GM18498 (cell line): ENCODE results near the gene PNLIPRP2.

ENCODE experiments used
- ATAC-seq: cut with Tn5 transposase; IDR thresholded peaks from one replicate; pipeline ENCODE4 v1.9.1; 2021; ENCODE audit warnings: mild to moderate bottlenecking, moderate library complexity; ENCODE audit not compliant: unreplicated experiment

PNLIPRP2 gene

GRCh38 chr10:116620423-116621400, at the start of gene PNLIPRP2:
Gene PNLIPRP2 (plus strand): TSS chr10:116620953.
- no peak for ATAC-seq

DNA sequence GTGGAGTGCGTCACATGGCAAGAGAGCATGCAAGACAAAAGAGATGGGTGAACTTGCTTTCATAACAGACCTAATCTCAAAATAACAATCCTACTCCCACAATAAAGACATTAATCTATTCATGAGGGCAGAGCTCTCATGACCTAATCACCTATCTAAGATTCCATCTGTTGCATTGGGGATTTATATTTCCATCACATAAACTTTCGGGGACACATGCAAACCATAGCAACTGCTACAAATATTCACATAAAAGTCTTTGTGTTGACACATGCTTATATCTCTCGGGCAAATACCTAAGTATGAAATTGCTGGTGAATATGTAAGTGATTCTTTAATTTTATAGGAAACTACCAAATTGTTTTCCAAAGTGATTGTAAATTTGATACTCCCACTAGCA, 46.0 kb upstream of the PNLIPRP2 start:
- no peak for ATAC-seq

DNA sequence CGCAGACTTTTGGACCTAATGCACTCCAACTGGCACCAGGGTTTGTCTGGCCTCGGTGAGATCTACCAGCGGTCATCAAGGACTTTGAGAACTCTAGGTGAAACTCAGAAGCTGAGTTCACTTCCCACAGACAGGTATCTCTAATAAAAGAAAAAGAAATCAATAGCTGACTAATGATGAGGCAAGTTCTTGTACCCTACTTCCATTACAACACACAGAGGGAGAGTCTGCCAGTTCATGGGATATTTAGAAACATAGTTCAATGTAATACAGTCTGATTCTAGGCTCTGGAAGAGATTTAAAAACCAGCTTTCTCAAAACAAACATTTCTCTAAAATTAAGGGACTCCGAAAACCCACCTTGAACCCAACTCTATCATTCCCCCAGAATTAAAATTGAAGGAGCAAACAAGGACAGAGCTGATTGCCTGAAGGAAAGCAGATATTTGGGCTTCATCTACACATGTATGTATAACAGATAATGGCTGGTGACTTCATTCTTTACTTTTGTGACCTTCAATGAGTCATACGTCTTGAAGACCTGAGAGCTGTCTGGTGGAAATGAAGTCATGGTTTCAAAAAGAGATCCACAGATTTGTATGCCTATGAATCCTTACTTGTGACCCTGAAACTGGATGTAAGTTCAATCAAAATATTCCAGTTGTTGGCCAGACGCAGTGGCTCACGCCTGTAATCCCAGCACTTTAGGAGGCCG, 32.7 kb upstream of the PNLIPRP2 start:
- no peak for ATAC-seq

DNA sequence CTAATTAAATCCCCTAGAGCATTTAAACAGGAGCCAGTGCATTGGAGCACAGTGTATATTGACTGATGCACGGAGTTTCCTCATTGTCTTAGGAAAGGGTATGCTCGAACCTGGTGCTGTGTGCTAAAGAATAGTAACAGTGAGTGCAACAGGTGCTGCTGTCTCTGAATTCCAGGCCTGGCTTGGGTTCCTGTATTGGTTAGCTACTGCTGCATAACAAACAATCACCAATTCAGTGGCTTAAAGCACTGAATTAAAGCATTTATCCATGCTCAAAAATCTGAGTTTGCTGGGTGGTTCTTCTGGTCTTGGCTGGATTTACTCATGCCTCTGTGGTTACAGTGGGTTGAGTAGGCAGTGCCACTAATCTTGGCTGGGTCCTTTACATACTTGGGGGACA, 31.8 kb upstream of the PNLIPRP2 start:
- ATAC-seq = no peak

DNA sequence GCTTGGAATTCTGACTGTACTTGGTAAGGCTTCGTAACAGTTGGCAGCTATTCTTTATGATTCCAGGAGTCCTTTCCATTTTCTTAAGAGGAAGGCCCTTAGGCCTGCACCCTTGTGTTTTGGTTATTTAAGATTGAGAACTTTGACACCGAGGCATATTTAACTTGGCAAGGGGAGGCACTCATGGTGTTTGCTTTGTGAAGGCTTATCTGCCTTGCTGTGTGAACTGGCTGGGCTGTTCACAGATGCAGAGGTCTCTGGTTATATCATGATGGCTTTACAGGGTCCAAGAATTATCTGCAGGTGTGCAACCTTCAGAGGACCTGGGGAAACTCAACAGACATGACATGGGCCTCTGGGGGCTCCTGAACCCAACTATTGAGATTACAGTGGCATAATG, 30.8 kb upstream of the PNLIPRP2 start:
- ATAC-seq = no peak

DNA sequence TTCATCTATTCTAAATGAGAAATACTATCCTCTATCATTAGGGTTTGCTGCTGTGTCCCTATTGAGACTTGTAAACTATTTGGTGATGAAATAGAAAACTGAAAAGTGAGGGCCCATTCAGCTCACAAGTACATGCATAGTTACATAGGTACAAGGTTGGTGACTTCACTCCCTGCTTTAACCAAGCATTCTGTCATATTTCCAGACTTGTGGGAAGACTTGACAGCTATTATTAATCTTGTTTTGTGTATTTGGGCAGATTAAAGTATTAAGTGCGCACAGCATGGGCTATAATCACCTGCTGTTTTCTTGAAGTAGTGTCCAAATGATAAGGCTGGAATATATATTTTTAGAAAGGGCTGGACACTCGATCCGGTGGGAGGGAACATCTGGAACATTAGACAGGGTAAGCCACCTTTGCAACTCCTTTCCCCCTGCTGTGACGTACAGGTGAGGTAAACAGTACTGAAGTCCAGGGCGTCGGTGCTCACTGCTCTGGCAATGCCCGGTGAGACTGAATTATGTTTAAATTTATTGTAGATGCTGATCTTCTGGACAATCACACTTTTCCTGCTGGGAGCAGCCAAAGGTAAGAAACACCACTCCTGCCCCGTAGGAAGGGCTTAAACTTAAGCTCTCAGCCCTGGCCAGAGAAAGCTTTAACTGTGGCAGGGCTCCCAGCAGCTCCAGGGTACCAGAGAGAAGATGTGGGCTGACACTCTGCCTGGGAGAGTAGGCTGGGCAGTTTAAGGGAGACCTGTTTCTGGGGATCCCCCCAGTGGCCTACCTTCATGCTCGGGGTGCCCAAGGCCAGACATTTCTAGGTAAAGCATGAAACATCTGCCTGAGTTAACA, 29.9 kb upstream of the PNLIPRP2 start, which contains the start of gene PNLIPRP1:
PNLIPRP1 (plus strand) TSS at position 370 of the 855 bp plus-strand sequence; CDS start at position 541, 171 bp downstream.
- ATAC-seq = no peak

- ATAC-seq = no peak
Measured at GRCh38 chr10:116593139-116593740, 27.5 kb upstream of the PNLIPRP2 start.

DNA sequence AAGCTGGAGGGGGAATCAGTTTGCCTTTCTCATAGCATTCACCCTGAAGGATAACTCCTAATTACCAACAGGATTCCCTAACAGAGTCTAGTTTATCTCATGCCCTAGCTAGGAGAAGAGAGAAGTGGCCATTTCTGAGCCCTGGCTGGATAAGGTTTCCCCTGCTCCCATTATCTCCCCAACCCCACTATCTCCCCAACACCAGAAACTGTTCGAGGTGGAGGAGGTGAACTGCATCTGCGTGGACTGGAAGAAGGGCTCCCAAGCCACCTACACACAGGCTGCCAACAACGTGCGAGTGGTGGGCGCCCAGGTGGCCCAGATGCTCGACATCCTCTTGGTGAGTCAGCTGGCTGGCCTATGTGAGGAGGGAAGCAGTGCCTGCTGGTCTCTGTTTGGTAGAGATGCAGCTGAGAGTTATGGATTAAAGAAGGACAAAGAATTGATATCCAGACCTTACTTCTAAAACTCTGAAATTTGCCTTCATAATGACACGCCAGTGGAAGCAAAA, 26.2 kb upstream of the PNLIPRP2 start:
- no peak for ATAC-seq

DNA sequence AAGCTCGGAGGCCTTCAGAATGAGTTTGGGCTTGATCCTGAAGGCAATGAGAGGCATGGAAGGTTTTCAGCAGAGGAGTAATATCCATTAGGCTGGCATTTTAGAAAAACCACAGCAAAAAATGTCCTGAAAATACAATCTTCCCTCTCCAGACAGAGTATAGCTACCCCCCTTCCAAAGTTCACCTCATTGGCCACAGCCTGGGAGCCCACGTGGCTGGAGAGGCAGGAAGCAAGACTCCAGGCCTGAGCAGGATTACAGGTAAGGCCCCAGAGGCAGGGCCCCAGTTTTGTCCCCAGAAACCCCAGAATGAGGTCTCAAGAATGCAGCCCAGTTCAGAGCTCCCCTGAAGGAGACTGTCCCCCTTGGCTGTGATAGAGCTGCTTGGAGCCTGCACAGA, 24.7 kb upstream of the PNLIPRP2 start:
- ATAC-seq = no peak

- ATAC-seq = no peak
Measured at GRCh38 chr10:116597543-116597942, 23.2 kb upstream of the PNLIPRP2 start.

GRCh38 chr10:116598329-116598728, 22.4 kb upstream of the PNLIPRP2 start:
- no peak for ATAC-seq

- no peak for ATAC-seq
Measured at GRCh38 chr10:116599991-116600390, 20.8 kb upstream of the PNLIPRP2 start.

GRCh38 chr10:116602648-116603400, 17.9 kb upstream of the PNLIPRP2 start:
- no peak for ATAC-seq

DNA sequence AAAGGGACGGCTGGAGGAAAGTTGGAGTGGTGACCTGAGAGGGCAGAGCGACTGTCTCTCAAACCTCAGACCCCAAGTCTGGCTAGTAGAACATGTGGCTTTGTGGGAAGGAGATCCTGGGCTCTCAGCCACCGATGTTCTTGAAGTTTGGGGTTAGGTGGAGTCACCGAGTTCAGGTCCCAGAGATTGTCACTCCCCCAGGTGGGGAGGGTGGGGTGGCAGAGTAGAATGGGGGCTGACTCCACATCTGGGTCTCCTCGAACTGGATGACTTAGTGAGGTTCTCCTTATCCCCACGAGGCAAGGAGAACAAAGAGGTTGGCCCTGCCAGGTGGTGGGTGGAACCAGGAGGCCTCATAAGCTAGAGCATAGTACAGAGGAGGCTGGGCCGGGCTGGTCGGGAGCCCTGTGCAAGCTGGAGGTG, 14.7 kb upstream of the PNLIPRP2 start:
- ATAC-seq = no peak

- no peak for ATAC-seq
Measured at GRCh38 chr10:116607336-116607735, 13.4 kb upstream of the PNLIPRP2 start.

GRCh38 chr10:116608686-116609594, 11.8 kb upstream of the PNLIPRP2 start:
- no peak for ATAC-seq

- no peak for ATAC-seq
Measured at GRCh38 chr10:116610443-116611152, 10.2 kb upstream of the PNLIPRP2 start.

GRCh38 chr10:116611153-116611545, 9.6 kb upstream of the PNLIPRP2 start:
- no peak for ATAC-seq
